D341Med (cell line): ENCODE results near the gene TSPAN33.
"Not testable (repeated sequence)": the region's sequence is repeated elsewhere in the genome, so short reads cannot be mapped to it uniquely, and the experiment has no call there.

Source experiments
- DNase-seq: peaks from one replicate; pipeline ENCODE4 v3.0.0; 2012; ENCODE audit warnings: low spot score

Gene TSPAN33

GRCh38 chr7:129144095-129144833 lies at the start of gene TSPAN33:
Gene TSPAN33, plus strand, starts transcription at chr7:129144707. Its CDS starts 274 bp downstream, at chr7:129144981.
- DNase-seq = peak; percentile 95

GRCh38 chr7:129095258-129095657 lies 49.2 kb upstream of the TSPAN33 start:
- DNase-seq = no peak

GRCh38 chr7:129098409-129099084 lies 46.0 kb upstream of the TSPAN33 start:
- DNase-seq = no peak

- no peak for DNase-seq
These were observed 43.7 kb upstream of the TSPAN33 start for GRCh38 chr7:129100827-129101166.

GRCh38 chr7:129101746-129102145 lies 42.8 kb upstream of the TSPAN33 start:
- DNase-seq = no peak

- DNase-seq = no peak
These were observed 40.8 kb upstream of the TSPAN33 start for GRCh38 chr7:129103561-129104324.

GRCh38 chr7:129108581-129108980 lies 35.9 kb upstream of the TSPAN33 start:
- no peak for DNase-seq

GRCh38 chr7:129110258-129110981 lies 34.1 kb upstream of the TSPAN33 start:
- DNase-seq = no peak

- no peak for DNase-seq
These were observed 33.5 kb upstream of the TSPAN33 start for GRCh38 chr7:129110982-129111376.

GRCh38 chr7:129115676-129116075 lies 28.8 kb upstream of the TSPAN33 start:
- no peak for DNase-seq

GRCh38 chr7:129118182-129118581 lies 26.3 kb upstream of the TSPAN33 start:
- DNase-seq = no peak

- DNase-seq = no peak
These were observed 25.5 kb upstream of the TSPAN33 start for GRCh38 chr7:129118976-129119375.

- not testable (repeated sequence) for DNase-seq
These were observed 22.9 kb upstream of the TSPAN33 start for GRCh38 chr7:129121501-129122077.

- DNase-seq = no peak
These were observed 22.3 kb upstream of the TSPAN33 start for GRCh38 chr7:129122078-129122750.

- no peak for DNase-seq
These were observed 21.6 kb upstream of the TSPAN33 start for GRCh38 chr7:129122751-129123509.

GRCh38 chr7:129123510-129123857 lies 21.0 kb upstream of the TSPAN33 start:
- no peak for DNase-seq

- no peak for DNase-seq
These were observed 18.2 kb upstream of the TSPAN33 start for GRCh38 chr7:129126314-129126713.

- no peak for DNase-seq
These were observed 17.4 kb upstream of the TSPAN33 start for GRCh38 chr7:129127154-129127553.

- no peak for DNase-seq
These were observed 16.9 kb upstream of the TSPAN33 start for GRCh38 chr7:129127601-129128000.

GRCh38 chr7:129134356-129134987 lies 10.0 kb upstream of the TSPAN33 start:
- DNase-seq = no peak
